Type B pancreatic cell (in vitro differentiated cells): ENCODE data around the gene TREX2. TPM values are rescaled to one million over a fixed set of nuclear protein-coding genes. Genes with fewer than 3 reads are reported as not detected.

Source experiments
- DNase-seq: peaks from one replicate; pipeline ENCODE4 v3.0.0; 2021; ENCODE audit warnings: mixed read lengths; ENCODE audit not compliant: unreplicated experiment; ENCODE audit errors: extremely low spot score
- H3K27ac Mint-ChIP-seq: 2 replicates; pipeline ENCODE4 v1.8.0; 2021; ENCODE audit warnings: mild to moderate bottlenecking, mixed read lengths
- H3K27me3 Mint-ChIP-seq: 2 replicates; pipeline ENCODE4 v1.8.0; 2021; ENCODE audit warnings: mixed read lengths
- H3K36me3 Mint-ChIP-seq: 2 replicates; pipeline ENCODE4 v1.8.0; 2021; ENCODE audit warnings: mixed read lengths
- H3K4me1 Mint-ChIP-seq: one replicate; pipeline ENCODE4 v1.8.0; 2021; ENCODE audit warnings: mixed read lengths; ENCODE audit not compliant: unreplicated experiment
- H3K4me3 Mint-ChIP-seq: 2 replicates; pipeline ENCODE4 v1.8.0; 2021; ENCODE audit warnings: mild to moderate bottlenecking, mixed read lengths
- H3K9me3 Mint-ChIP-seq: 2 replicates; pipeline ENCODE4 v1.8.0; 2021; ENCODE audit warnings: mixed read lengths
- total RNA-seq: library from RNA; stranded (reverse); gene quantifications from 2 replicates; pipeline ENCODE4 v1.2.1, GENCODE V29; 2021; ENCODE audit warnings: low replicate concordance
- TF ChIP-seq, protein P1 (sequence below): fragments of 200-600 bp; sonication (generic); conservative IDR thresholded peaks from 2 replicates; pipeline ENCODE4 v1.5.0; 2021; ENCODE audit warnings: antibody characterized with exemption, mild to moderate bottlenecking

Gene TREX2
- total RNA-seq, 1 donor from 2014 or later: 0.72 TPM

DNA sequence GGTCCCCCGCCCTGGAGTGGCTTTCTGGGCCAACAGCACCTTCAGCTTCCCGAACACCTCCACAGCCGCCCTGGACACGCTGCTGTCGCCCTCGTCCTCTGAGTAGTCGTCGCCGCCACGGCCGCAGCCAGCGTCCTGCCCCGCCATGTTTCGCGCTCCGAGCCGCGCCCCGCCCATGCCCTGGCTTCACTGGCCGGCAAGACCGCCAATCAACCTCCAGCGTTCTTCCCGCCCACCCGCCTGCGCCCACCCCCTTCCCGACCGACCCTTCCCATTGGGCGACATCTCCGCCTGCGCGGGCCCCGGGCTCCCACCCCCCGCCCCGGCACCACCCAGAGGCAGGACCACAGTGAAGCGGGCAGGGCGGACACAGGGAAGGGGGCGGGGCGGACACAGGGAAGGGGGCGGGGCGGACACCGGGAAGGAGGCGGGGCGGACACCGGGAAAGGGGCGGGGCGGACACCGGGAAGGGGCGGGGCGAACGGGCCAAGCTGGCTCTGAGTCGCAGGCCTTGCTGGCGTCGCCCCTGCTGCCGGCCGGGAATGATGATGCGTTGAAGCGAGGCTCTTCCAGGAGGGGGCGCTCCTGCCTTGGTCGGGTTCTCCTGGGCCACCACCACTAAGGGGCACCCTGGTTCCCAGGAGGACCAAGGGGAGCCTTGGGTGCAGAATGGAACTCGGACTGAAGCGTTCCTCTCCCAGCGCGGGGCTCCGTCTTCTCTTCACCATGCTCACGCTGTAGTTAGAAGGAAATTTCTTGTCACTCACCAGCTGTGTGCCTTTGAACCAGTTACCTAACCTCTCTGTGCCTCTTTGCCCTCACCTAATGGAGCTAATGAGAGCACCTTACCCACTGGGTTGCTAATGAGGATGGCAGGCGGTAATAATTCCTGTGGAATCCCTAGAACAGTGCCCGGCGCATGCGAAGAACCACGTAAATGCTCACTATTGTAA lies 24.8 kb upstream of the TREX2 start, which contains the start of gene HAUS7:
Gene HAUS7, minus strand, starts transcription at position 166 of the 953 bp plus-strand sequence. Its CDS starts 19 bp downstream, at position 147.
- H3K9me3 Mint-ChIP-seq: no peaks in the 10 kb centered on the region
- H3K27ac Mint-ChIP-seq: peak within 1 kb of the TSS; percentile 65
- H3K36me3 Mint-ChIP-seq: no peaks in the 10 kb centered on the region
- H3K4me3 Mint-ChIP-seq: peak within 1 kb of the TSS; percentile 84
- DNase-seq: peak; percentile 88
- no peaks in the 10 kb centered on the region for H3K27me3 Mint-ChIP-seq
- TF ChIP-seq, protein P1, sequence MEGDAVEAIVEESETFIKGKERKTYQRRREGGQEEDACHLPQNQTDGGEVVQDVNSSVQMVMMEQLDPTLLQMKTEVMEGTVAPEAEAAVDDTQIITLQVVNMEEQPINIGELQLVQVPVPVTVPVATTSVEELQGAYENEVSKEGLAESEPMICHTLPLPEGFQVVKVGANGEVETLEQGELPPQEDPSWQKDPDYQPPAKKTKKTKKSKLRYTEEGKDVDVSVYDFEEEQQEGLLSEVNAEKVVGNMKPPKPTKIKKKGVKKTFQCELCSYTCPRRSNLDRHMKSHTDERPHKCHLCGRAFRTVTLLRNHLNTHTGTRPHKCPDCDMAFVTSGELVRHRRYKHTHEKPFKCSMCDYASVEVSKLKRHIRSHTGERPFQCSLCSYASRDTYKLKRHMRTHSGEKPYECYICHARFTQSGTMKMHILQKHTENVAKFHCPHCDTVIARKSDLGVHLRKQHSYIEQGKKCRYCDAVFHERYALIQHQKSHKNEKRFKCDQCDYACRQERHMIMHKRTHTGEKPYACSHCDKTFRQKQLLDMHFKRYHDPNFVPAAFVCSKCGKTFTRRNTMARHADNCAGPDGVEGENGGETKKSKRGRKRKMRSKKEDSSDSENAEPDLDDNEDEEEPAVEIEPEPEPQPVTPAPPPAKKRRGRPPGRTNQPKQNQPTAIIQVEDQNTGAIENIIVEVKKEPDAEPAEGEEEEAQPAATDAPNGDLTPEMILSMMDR: peak; percentile 77
- H3K4me1 Mint-ChIP-seq: no peaks in the 10 kb centered on the region

DNA sequence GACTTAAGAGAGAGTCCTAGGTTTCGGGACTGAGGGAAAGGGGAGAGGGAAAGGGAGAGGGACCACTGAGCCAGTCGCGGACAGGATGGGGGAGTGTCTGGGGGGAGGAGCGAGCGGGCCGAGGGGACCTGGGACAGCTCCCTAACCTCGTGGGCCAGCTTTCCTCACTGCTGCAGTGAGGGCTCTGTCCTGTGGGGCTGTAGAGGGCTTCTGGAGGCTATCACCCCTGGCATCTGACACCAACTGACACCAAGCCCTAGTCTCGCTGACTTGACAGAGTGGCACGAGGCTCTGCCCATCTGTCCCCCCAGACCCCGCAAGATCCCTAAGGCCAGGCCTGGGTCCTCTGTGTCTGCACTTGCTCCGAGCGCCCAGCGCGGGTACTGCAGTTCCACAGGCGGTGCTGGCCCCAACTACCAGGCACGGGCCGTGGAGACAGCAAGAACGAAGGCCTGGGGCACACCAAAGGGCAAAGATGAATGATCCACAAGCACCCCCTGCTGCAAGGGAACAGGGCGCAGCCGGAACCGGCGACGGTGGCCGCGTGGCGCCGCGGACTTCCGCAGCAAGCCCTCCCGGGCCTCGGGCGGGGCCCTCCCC lies 24.1 kb upstream of the TREX2 start:
- Mint-ChIP-seq H3K9me3 (no peaks in the 10 kb centered on the region), H3K27me3 (no peaks in the 10 kb centered on the region), H3K4me1 (no peaks in the 10 kb centered on the region), H3K27ac (no peak overlapping the region), H3K4me3 (peak overlapping the region; percentile 84), H3K36me3 (no peaks in the 10 kb centered on the region)
- TF ChIP-seq, protein P1: peak; percentile 43
- no peak for DNase-seq

DNA sequence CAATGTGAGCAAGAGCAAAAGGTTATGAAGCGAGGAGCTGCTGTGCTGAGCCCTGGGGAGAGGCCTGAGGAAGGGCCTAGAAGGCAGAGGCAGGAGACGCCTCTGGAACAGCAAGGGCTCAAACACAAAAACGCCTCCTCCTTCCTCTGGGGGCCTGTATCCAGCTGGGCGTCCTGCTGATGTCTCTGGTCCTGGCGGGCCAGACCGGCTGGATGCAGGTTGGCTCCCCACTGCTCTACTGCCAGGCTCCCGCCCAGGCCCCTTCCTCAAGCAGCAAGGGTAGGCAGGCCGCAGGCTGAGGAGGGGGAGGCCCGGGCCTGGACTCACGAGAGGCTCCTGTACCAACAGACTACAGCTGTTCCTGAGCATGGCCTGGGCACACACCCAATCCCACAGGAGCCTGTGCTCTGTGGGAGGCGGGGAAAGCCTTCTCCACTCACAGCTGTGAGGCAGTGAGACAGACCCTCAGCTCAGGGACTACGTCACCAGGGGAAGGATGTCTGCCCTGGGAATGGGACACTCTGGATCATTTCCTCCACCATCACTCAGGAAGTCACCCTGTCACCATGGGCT lies 22.2 kb upstream of the TREX2 start:
- no peak for DNase-seq
- H3K4me1 Mint-ChIP-seq: no peaks in the 10 kb centered on the region
- TF ChIP-seq, protein P1: no peak
- no peaks in the 10 kb centered on the region for H3K9me3 Mint-ChIP-seq
- no peak overlapping the region for H3K4me3 Mint-ChIP-seq
- no peak overlapping the region for H3K27ac Mint-ChIP-seq
- no peaks in the 10 kb centered on the region for H3K36me3 Mint-ChIP-seq
- no peaks in the 10 kb centered on the region for H3K27me3 Mint-ChIP-seq

DNA sequence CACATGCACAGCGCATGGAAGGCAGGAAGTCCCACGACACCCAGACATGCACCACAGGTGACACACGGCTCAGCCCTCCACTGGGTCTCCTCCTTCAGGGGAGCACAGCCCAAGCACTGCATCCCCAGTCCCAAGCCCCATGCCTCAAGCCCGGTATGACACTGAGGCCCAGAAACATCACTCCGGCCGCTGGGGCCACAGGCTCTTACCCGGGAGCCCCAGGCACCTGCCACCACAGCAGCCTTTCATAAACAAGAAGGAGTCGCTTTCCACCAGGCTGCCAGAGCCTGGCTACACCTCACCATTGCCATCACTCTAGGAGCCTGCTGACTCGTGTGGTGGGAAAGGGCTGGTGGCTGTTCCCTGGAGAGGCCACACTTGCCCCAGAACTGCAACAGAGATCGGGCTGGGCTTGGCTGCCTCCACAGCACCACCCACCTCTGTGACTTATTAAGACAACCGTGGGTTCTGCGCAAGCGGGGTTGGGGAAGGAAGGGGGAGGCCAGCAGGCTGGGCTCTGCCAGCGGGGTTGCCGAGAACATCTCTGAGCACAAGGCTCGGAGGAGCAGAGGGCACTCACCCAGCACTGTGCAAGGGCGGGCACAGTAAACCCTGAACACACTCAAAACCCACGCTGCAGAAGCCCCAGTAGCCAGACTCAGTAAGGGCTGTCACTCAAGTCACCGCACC lies 20.0 kb upstream of the TREX2 start:
- Mint-ChIP-seq H3K27me3 (no peaks in the 10 kb centered on the region), H3K36me3 (no peaks in the 10 kb centered on the region), H3K27ac (no peak overlapping the region), H3K9me3 (no peaks in the 10 kb centered on the region), H3K4me3 (no peak overlapping the region), H3K4me1 (no peaks in the 10 kb centered on the region)
- TF ChIP-seq, protein P1: no peak
- DNase-seq: no peak

DNA sequence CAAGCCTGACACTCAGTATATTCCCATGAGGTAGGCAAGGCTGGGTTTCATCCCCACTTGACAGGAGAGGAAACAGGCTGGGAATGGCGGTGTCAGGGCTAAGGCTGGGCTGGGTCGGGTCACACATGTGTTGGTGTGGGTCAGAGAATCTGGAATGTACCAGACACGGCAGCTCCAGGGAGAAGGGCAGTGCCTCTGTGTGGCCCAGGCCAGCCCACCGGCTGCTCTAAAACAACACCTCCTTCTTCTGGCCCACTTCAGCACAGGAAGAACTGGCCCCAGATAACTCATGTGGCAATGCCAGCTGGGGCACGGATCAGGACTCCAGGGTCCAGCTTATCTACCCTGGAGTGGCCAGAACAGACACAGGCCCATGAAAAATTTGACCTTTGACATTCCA lies 18.3 kb upstream of the TREX2 start:
- H3K4me3 Mint-ChIP-seq: no peak overlapping the region
- no peaks in the 10 kb centered on the region for H3K36me3 Mint-ChIP-seq
- no peak for DNase-seq
- no peak overlapping the region for H3K27ac Mint-ChIP-seq
- TF ChIP-seq, protein P1: no peak
- no peaks in the 10 kb centered on the region for H3K27me3 Mint-ChIP-seq
- no peaks in the 10 kb centered on the region for H3K4me1 Mint-ChIP-seq
- no peaks in the 10 kb centered on the region for H3K9me3 Mint-ChIP-seq
